ENCODE results near the gene MGA.

The MGA gene

DNA sequence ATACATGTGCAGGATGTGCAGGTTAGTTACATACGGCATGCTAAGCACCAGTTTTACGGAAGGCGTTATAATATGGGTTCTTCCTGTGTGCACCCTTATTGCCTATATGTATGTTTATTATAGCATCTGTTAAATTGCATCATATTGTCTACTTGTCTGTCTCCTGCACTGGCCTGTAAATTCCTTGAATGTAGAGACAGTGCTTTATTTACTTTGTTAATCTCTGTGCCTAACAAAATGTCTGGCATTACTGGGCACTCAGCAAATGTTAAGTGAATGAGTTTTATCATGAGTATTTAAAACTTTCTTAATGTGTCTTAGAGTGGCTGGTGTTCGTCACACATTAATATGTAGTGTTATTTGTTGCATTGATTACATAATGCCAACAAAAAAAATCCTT is 23.8 kb downstream of the MGA start:
- Histone ChIP-seq H3K4me1 (ENCODE audit: control insufficient read depth, insufficient read depth, low read length) (no peaks in the 10 kb centered on the region), H3K9me3 (ENCODE audit: control insufficient read depth in 2 of 2, low read length in 2 of 2) (no peaks in the 10 kb centered on the region), H3K27ac (ENCODE audit: low read length) (no peak overlapping the region), H3K27me3 (ENCODE audit: control insufficient read depth in 1 of 2, insufficient read depth in 2 of 2, low read length in 2 of 2) (no peaks in the 10 kb centered on the region), H3K9ac (ENCODE audit: low read length in 2 of 2) (no peak overlapping the region), H3K36me3 (ENCODE audit: control insufficient read depth in 2 of 2, insufficient read depth in 2 of 2, low read length in 2 of 2) (no peaks in the 10 kb centered on the region), H3K4me3 (ENCODE audit: low read length in 2 of 2) (no peak overlapping the region)

DNA sequence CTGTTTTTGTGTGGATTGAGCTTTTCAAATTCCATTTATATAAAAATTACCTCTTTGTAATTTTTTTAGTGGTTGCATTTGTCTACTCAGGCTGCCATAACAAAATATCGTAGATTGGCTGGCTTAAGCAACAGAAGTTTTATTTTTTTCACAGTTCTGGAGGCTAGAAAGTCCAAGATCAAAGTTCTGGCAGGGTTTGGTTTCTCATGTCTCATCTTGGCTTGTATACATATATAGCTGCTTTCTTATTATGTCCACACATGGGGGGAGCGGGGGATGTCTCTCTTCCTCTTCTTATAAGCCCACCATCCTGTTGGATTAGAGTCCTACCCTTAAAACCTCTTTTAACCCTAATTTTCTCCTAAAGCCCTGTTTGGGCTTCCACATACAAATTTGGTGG is 28.5 kb downstream of the MGA start:
- H3K4me3 ChIP-seq (ENCODE audit: low read length in 2 of 2), result no peak overlapping the region

DNA sequence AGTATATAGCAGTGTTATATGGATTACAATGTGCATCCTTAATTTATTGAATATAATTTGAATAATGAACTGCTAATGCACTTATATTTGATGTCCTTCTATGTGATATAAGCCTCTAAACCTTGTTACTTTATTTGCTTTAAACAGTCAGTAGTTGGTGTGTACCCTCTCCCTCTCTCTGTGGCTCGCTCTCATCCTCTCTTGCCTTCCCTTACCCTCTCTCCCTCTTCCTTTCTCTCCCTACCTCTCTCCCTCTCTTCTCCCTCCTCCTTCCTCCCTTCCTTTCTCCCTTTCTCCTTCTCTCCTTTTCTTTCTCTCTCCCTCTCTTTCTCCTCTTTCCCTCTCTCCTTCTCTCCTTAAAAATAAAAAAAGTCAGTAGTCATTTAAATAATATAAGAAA is 28.9 kb downstream of the MGA start:
- Histone ChIP-seq H3K27ac (ENCODE audit: low read length) (no peak overlapping the region), H3K4me1 (ENCODE audit: control insufficient read depth, insufficient read depth, low read length) (no peaks in the 10 kb centered on the region), H3K36me3 (ENCODE audit: control insufficient read depth in 2 of 2, insufficient read depth in 2 of 2, low read length in 2 of 2) (no peaks in the 10 kb centered on the region), H3K9ac (ENCODE audit: low read length in 2 of 2) (no peak overlapping the region), H3K9me3 (ENCODE audit: control insufficient read depth in 2 of 2, low read length in 2 of 2) (no peaks in the 10 kb centered on the region), H3K27me3 (ENCODE audit: control insufficient read depth in 1 of 2, insufficient read depth in 2 of 2, low read length in 2 of 2) (no peaks in the 10 kb centered on the region), H3K4me3 (ENCODE audit: low read length in 2 of 2) (no peak overlapping the region)

More for the DNA sequence above, 28.5 kb downstream of the MGA start:
- H3K4me1 ChIP-seq (ENCODE audit: control insufficient read depth, insufficient read depth, low read length), result no peaks in the 10 kb centered on the region
- no peaks in the 10 kb centered on the region for H3K9me3 ChIP-seq (ENCODE audit: control insufficient read depth in 2 of 2, low read length in 2 of 2)
- no peak overlapping the region for H3K9ac ChIP-seq (ENCODE audit: low read length in 2 of 2)
- no peaks in the 10 kb centered on the region for H3K27me3 ChIP-seq (ENCODE audit: control insufficient read depth in 1 of 2, insufficient read depth in 2 of 2, low read length in 2 of 2)
- H3K27ac ChIP-seq (ENCODE audit: low read length), result no peak overlapping the region
- no peaks in the 10 kb centered on the region for H3K36me3 ChIP-seq (ENCODE audit: control insufficient read depth in 2 of 2, insufficient read depth in 2 of 2, low read length in 2 of 2)

DNA sequence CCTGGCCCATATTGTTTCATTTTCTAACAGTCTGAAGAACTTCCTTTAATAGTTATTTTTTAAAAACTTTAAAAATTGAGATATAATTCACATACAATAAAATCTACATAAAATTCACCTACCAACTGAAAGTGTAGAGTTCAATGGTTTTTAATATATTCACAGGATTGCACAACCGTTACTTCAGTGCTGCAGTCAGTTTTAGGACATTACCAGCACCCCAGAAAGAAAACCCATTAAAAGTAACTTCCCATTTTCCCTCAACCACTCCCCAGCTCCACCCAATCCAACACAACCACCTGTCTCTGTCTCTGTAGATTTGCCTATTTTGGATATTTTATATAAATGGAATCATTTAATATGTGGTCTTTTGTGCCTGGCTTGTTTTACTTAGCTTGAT is 29.6 kb downstream of the MGA start:
- H3K27me3 ChIP-seq (ENCODE audit: control insufficient read depth in 1 of 2, insufficient read depth in 2 of 2, low read length in 2 of 2), result no peaks in the 10 kb centered on the region
- no peak overlapping the region for H3K27ac ChIP-seq (ENCODE audit: low read length)

DNA sequence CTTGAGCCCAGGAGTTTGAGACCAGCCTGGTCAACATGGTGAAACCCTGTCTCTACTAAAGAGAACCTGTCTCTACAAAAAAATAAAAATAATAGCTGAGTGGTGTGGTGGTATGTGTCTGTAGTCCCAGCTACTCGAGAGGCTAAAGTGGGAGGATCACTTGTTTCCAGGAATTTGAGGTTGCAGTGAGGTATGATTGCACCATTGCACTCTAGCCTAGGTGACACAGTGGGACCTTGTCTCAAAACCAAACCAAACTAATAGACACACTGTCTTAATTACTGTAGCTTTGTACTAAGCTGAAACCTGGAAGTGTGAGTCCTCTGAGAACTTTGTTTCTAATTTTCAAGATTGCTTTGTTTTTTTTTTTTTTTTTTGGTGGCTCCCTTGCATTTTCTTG is 30.4 kb downstream of the MGA start:
- no peaks in the 10 kb centered on the region for H3K4me1 ChIP-seq (ENCODE audit: control insufficient read depth, insufficient read depth, low read length)
- no peak overlapping the region for H3K27ac ChIP-seq (ENCODE audit: low read length)
- no peaks in the 10 kb centered on the region for H3K9me3 ChIP-seq (ENCODE audit: control insufficient read depth in 2 of 2, low read length in 2 of 2)
- no peak overlapping the region for H3K9ac ChIP-seq (ENCODE audit: low read length in 2 of 2)
- H3K27me3 ChIP-seq (ENCODE audit: control insufficient read depth in 1 of 2, insufficient read depth in 2 of 2, low read length in 2 of 2), result no peaks in the 10 kb centered on the region
- H3K36me3 ChIP-seq (ENCODE audit: control insufficient read depth in 2 of 2, insufficient read depth in 2 of 2, low read length in 2 of 2), result no peaks in the 10 kb centered on the region
- no peak overlapping the region for H3K4me3 ChIP-seq (ENCODE audit: low read length in 2 of 2)

More for the DNA sequence above, 29.6 kb downstream of the MGA start:
- Histone ChIP-seq H3K9me3 (ENCODE audit: control insufficient read depth in 2 of 2, low read length in 2 of 2) (no peaks in the 10 kb centered on the region), H3K4me3 (ENCODE audit: low read length in 2 of 2) (no peak overlapping the region), H3K9ac (ENCODE audit: low read length in 2 of 2) (no peak overlapping the region), H3K36me3 (ENCODE audit: control insufficient read depth in 2 of 2, insufficient read depth in 2 of 2, low read length in 2 of 2) (no peaks in the 10 kb centered on the region), H3K4me1 (ENCODE audit: control insufficient read depth, insufficient read depth, low read length) (no peaks in the 10 kb centered on the region)

DNA sequence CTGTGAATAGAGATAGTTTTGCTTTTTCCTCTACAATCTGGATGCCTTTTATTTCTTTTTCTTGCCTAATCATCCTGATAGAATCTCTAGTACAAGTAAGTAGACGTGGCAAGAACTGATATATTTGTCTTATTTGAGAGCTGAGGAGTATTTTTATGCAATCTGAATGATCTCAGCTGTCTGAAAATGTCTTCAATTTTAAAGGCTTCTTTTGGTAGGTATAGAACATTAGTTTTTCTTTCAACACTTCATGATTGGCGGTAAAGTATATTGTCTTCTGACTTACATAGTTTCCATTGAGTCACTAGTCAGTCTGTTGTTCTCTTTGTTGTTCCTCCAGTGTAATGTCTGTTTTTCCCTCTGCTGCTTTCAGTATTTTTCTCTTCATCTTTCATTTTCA is 31.3 kb downstream of the MGA start:
- Histone ChIP-seq H3K4me3 (ENCODE audit: low read length in 2 of 2) (no peak overlapping the region), H3K9me3 (ENCODE audit: control insufficient read depth in 2 of 2, low read length in 2 of 2) (no peaks in the 10 kb centered on the region), H3K4me1 (ENCODE audit: control insufficient read depth, insufficient read depth, low read length) (no peaks in the 10 kb centered on the region), H3K27ac (ENCODE audit: low read length) (no peak overlapping the region), H3K27me3 (ENCODE audit: control insufficient read depth in 1 of 2, insufficient read depth in 2 of 2, low read length in 2 of 2) (no peaks in the 10 kb centered on the region), H3K9ac (ENCODE audit: low read length in 2 of 2) (no peak overlapping the region), H3K36me3 (ENCODE audit: control insufficient read depth in 2 of 2, insufficient read depth in 2 of 2, low read length in 2 of 2) (no peaks in the 10 kb centered on the region)

DNA sequence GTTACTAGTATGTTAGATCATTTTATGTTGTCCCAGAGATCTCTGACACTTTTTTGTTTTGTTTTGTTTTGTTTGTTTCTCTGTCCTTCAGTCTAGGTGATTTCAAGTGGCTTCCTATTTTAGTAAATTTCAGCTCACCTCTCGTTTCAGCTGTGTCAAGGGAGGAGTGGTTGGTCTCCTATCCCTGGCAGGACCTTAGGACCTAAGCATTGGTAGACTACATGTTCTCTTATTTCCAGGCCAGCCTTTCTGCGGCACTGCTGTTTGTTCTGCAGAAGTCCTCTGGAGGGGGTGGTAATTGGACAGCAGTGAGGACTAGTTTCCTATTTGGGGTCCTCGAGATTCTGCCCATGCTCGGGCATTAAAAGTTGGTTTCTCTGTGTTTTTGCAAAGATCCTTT is 31.8 kb downstream of the MGA start:
- H3K4me3 ChIP-seq (ENCODE audit: low read length in 2 of 2), result no peak overlapping the region
- no peaks in the 10 kb centered on the region for H3K36me3 ChIP-seq (ENCODE audit: control insufficient read depth in 2 of 2, insufficient read depth in 2 of 2, low read length in 2 of 2)
- H3K27ac ChIP-seq (ENCODE audit: low read length), result no peak overlapping the region
- H3K9ac ChIP-seq (ENCODE audit: low read length in 2 of 2), result no peak overlapping the region
- no peaks in the 10 kb centered on the region for H3K27me3 ChIP-seq (ENCODE audit: control insufficient read depth in 1 of 2, insufficient read depth in 2 of 2, low read length in 2 of 2)
- H3K9me3 ChIP-seq (ENCODE audit: control insufficient read depth in 2 of 2, low read length in 2 of 2), result no peaks in the 10 kb centered on the region
- H3K4me1 ChIP-seq (ENCODE audit: control insufficient read depth, insufficient read depth, low read length), result no peaks in the 10 kb centered on the region

DNA sequence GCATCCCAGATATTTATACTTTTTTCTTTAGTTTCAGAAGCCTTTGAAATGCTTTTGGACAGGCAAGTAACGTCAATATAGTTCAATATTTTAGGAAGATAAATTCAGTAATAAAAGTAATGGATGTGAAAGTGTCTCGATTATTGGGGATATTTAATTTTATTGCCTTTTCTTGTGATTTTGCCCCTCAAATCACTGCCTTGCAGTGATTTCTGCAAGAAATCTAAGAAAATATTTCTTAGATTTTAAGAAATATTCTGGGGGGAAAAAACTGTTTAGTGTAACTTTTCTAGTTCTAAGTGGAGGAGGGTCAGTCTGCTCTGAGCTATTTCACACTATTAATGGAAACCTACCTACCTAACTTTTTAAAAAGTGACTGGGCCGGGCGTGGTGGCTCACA is 33.6 kb downstream of the MGA start:
- Histone ChIP-seq H3K4me3 (ENCODE audit: low read length in 2 of 2) (no peak overlapping the region), H3K36me3 (ENCODE audit: control insufficient read depth in 2 of 2, insufficient read depth in 2 of 2, low read length in 2 of 2) (no peaks in the 10 kb centered on the region), H3K9ac (ENCODE audit: low read length in 2 of 2) (no peak overlapping the region), H3K4me1 (ENCODE audit: control insufficient read depth, insufficient read depth, low read length) (no peaks in the 10 kb centered on the region), H3K27me3 (ENCODE audit: control insufficient read depth in 1 of 2, insufficient read depth in 2 of 2, low read length in 2 of 2) (no peaks in the 10 kb centered on the region), H3K9me3 (ENCODE audit: control insufficient read depth in 2 of 2, low read length in 2 of 2) (no peaks in the 10 kb centered on the region), H3K27ac (ENCODE audit: low read length) (no peak overlapping the region)

DNA sequence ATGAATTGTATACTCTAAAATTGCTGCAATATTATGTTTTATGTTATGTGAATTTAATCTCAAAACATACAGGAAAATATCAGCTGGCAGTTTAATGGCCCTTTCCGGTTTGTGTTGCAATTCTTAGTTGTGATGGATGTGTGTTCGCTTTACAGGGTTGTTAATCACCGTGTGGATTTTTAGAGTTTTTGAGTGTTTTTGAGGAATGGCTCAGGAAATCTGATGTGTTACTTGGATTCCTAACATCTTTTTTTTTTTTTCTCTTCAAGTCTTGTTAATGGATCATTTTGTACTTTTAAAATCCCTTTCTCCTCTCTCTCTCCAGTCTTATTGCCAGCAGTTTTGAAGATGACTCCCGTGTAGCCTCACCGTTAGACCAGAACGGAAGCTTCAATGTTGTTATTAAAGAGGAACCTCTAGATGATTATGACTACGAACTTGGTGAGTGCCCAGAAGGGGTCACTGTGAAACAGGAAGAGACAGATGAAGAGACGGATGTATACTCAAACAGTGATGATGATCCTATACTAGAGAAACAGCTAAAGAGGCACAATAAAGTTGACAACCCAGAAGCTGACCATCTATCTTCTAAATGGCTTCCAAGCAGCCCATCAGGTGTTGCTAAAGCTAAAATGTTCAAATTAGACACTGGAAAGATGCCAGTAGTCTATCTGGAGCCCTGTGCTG is 35.7 kb downstream of the MGA start:
- Histone ChIP-seq H3K27me3 (ENCODE audit: control insufficient read depth in 1 of 2, insufficient read depth in 2 of 2, low read length in 2 of 2) (no peaks in the 10 kb centered on the region), H3K4me3 (ENCODE audit: low read length in 2 of 2) (no peak overlapping the region), H3K9me3 (ENCODE audit: control insufficient read depth in 2 of 2, low read length in 2 of 2) (no peaks in the 10 kb centered on the region), H3K27ac (ENCODE audit: low read length) (no peak overlapping the region), H3K36me3 (ENCODE audit: control insufficient read depth in 2 of 2, insufficient read depth in 2 of 2, low read length in 2 of 2) (peaks cover 0 to 3% of the 10 kb centered on the region in 2 donors), H3K9ac (ENCODE audit: low read length in 2 of 2) (no peak overlapping the region), H3K4me1 (ENCODE audit: control insufficient read depth, insufficient read depth, low read length) (no peaks in the 10 kb centered on the region)

DNA sequence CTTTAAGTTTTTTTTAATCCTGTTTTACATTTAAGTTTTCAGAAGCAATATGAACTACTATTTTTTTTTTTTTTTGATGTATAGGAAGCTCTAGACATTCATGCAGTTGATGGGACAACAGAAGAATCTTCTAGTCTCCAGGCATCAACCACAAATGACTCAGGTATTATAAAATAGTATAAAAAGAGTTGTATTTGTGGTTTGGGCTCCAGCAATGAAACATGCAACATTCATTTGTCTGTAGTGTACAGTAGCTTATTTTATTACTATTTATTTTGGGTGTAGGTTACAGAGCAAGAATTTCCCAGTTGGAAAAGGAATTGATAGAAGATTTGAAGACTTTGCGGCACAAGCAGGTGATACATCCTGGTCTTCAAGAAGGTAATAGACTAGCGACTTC is 38.6 kb downstream of the MGA start:
- Histone ChIP-seq H3K36me3 (ENCODE audit: control insufficient read depth in 2 of 2, insufficient read depth in 2 of 2, low read length in 2 of 2) (peaks cover 0 to 3% of the 10 kb centered on the region in 2 donors), H3K4me1 (ENCODE audit: control insufficient read depth, insufficient read depth, low read length) (no peaks in the 10 kb centered on the region), H3K9ac (ENCODE audit: low read length in 2 of 2) (no peak overlapping the region), H3K4me3 (ENCODE audit: low read length in 2 of 2) (no peak overlapping the region), H3K27ac (ENCODE audit: low read length) (no peak overlapping the region), H3K9me3 (ENCODE audit: control insufficient read depth in 2 of 2, low read length in 2 of 2) (no peaks in the 10 kb centered on the region), H3K27me3 (ENCODE audit: control insufficient read depth in 1 of 2, insufficient read depth in 2 of 2, low read length in 2 of 2) (no peaks in the 10 kb centered on the region)

DNA sequence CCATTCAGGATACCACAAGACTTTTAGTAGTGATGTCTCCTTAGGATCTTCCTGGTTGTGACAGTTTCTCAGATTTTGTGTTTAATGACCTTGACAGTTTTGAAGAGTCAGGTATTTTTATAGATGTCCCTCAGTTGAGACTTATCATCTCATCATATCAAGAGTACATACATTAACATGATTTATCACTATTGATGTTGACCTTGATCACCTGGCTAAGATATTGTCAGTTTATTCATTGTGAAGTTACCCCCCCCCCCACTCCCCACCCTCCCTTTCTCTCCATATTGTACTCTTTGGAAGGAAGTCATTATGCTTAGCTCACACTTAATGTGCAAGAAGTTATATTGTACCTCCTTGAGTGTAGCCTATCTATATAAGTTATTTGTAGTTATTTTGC is 42.9 kb downstream of the MGA start:
- H3K9ac ChIP-seq (ENCODE audit: low read length in 2 of 2), result no peak overlapping the region
- no peak overlapping the region for H3K4me3 ChIP-seq (ENCODE audit: low read length in 2 of 2)
- H3K27me3 ChIP-seq (ENCODE audit: control insufficient read depth in 1 of 2, insufficient read depth in 2 of 2, low read length in 2 of 2), result no peaks in the 10 kb centered on the region
- no peaks in the 10 kb centered on the region for H3K9me3 ChIP-seq (ENCODE audit: control insufficient read depth in 2 of 2, low read length in 2 of 2)
- no peaks in the 10 kb centered on the region for H3K4me1 ChIP-seq (ENCODE audit: control insufficient read depth, insufficient read depth, low read length)
- peaks cover 0 to 3% of the 10 kb centered on the region in 2 donors for H3K36me3 ChIP-seq (ENCODE audit: control insufficient read depth in 2 of 2, insufficient read depth in 2 of 2, low read length in 2 of 2)
- H3K27ac ChIP-seq (ENCODE audit: low read length), result no peak overlapping the region

Measured in stomach smooth muscle (tissue), 2 donors.